K562 (cell line): ENCODE data around the gene NUP62. TPM values are rescaled to one million over a fixed set of nuclear protein-coding genes. Genes with fewer than 3 reads are reported as not detected.

ENCODE experiments used
- ARHGAP35 ChIP-seq: fragments of 450-650 bp; IDR thresholded peaks from 2 replicates; pipeline ENCODE4 v1.6.1; 2018; ENCODE audit not compliant: partially characterized antibody
- E2F6 ChIP-seq, 2 experiments: IDR thresholded peaks; 2 replicates each; pipeline ENCODE4 v1.6.1; 2011; ENCODE audit warnings: borderline replicate concordance in 1 of 2, control low read depth in 1 of 2, low read depth in 1 of 2, low read length in 1 of 2, mild to moderate bottlenecking in 1 of 2, mixed read lengths in 1 of 2, moderate library complexity in 1 of 2; ENCODE audit not compliant: insufficient read depth in 1 of 2, insufficient read length in 1 of 2, poor library complexity in 1 of 2, severe bottlenecking in 1 of 2; ENCODE audit errors: extremely low read depth in 1 of 2
- ETS1 ChIP-seq: conservative IDR thresholded peaks from 2 replicates; pipeline ENCODE4 v1.6.1; 2011; ENCODE audit warnings: low read depth, mild to moderate bottlenecking, low read length; ENCODE audit not compliant: control insufficient read depth
- NCOA4 ChIP-seq: fragments of 450-650 bp; IDR thresholded peaks from 2 replicates; pipeline ENCODE4 v1.6.1; 2018; ENCODE audit warnings: mild to moderate bottlenecking; ENCODE audit not compliant: partially characterized antibody
- REST ChIP-seq, 2 experiments: fragments of 450-650 bp; formaldehyde crosslinking in 1 of 2; IDR thresholded peaks; 2 replicates each; pipeline versions ENCODE4 v1.4.0 to v1.6.1; 2014 to 2020; ENCODE audit warnings: mild to moderate bottlenecking in 2 of 2, borderline replicate concordance in 1 of 2, low read depth in 1 of 2
- SAFB ChIP-seq: fragments of 200-400 bp; formaldehyde crosslinking; IDR thresholded peaks from 2 replicates; pipeline ENCODE4 v1.6.1; 2017; ENCODE audit warnings: low read depth, low read length, borderline replicate concordance
- SREBF2 ChIP-seq: sonication (generic); formaldehyde crosslinking; IDR thresholded peaks from 2 replicates; pipeline ENCODE4 v1.4.0; 2020; ENCODE audit warnings: mild to moderate bottlenecking, missing genetic modification reagents
- SRSF3 ChIP-seq: fragments of 200-400 bp; formaldehyde crosslinking; IDR thresholded peaks from 2 replicates; pipeline ENCODE4 v1.6.1; 2016; ENCODE audit warnings: mild to moderate bottlenecking, low read length, moderate library complexity; ENCODE audit not compliant: insufficient read depth
- ZBTB9 ChIP-seq: fragments of 450-650 bp; formaldehyde crosslinking; IDR thresholded peaks from 2 replicates; pipeline ENCODE4 v1.4.0; 2020; ENCODE audit warnings: mild to moderate bottlenecking, moderate library complexity
- ZNF224 ChIP-seq: sonication (generic); formaldehyde crosslinking; IDR thresholded peaks from 2 replicates; pipeline ENCODE4 v1.8.0; 2022; ENCODE audit warnings: mild to moderate bottlenecking, missing genetic modification reagents
- ZNF324 ChIP-seq: fragments of 250-450 bp; sonication (Bioruptor Pico); IDR thresholded peaks from 2 replicates; pipeline ENCODE4 v1.4.0; 2020; ENCODE audit warnings: mild to moderate bottlenecking
- ZNF584 ChIP-seq: fragments of 200-800 bp; sonication (Bioruptor generic); IDR thresholded peaks from 2 replicates; pipeline ENCODE4 v1.6.1; 2016; ENCODE audit warnings: low read depth, mild to moderate bottlenecking, missing genetic modification characterization, missing compliant biosample characterization
- polyA plus RNA-seq, 8 experiments: library from polyadenylated mRNA; depleted of rRNA in 4 of 8; stranded (reverse) in 5 of 8; unstranded in 3 of 8; fragments of >200 nt; fragmentation: Nextera tagmentation in 2 of 8; fragmentation: Illumina TruSeq in 1 of 8; extraction: Ambion mirVana in 2 of 8; extraction: Trizol in 1 of 8; gene quantifications; 2 replicates each; pipeline versions ENCODE4 v1.2.1 to v1.2.3, GENCODE V29; 2011 to 2014; ENCODE audit warnings: inconsistent platforms in 1 of 8, missing spikeins in 1 of 8
- total RNA-seq, 7 experiments: library from RNA; depleted of rRNA in 6 of 7; stranded (reverse); fragments of >200 nt in 6 of 7; fragmentation: Illumina TruSeq in 2 of 7; extraction: Trizol in 2 of 7; gene quantifications; 2 replicates each; pipeline versions ENCODE4 v1.2.1 to v1.2.3, GENCODE V29; 2011 to 2021; ENCODE audit warnings: low replicate concordance in 1 of 7

NUP62 gene
- total and polyA plus RNA-seq, 9 of the 15 experiments (the other 6 are each of a cell fraction or from before 2014, with no cell fraction given): 16.9 to 109 (median 66.0) TPM

- TF ChIP-seq ETS1 (peak; percentile 73; the same call in 1 of the 2 replicates), SREBF2 (CRISPR knock-in tag) (no peak), REST (IDR thresholded peaks at IDR 0.05; ENCODE audit: borderline replicate concordance) (peak; percentile 71), REST (CRISPR knock-in tag; IDR thresholded peaks at IDR 0.05; ENCODE audit: low read depth) (no peak), ZNF584 (no peak), ARHGAP35 (no peak), E2F6 (IDR thresholded peaks at IDR 0.05; ENCODE audit: borderline replicate concordance in 1 of 2, extremely low read depth in 1 of 2, insufficient read depth in 1 of 2, insufficient read length in 1 of 2, low read depth in 1 of 2, low read length in 1 of 2, poor library complexity in 1 of 2, severe bottlenecking in 1 of 2) (peak; percentile 47 to 77), SRSF3 (no peak), ZBTB9 (CRISPR knock-in tag) (peak; percentile 25; the same call in 1 of the 2 replicates), NCOA4 (no peak), SAFB (peak; percentile 73), ZNF224 (CRISPR knock-in tag) (no peak), ZNF324 (no peak)
Observed at GRCh38 chr19:49866933-49867782, 62.1 kb downstream of the NUP62 start, which contains the start of gene PNKP (continued).
